GM21717 (cell line): ENCODE data around the gene DENND4A.
"Not testable (repeated sequence)": the region's sequence is repeated elsewhere in the genome, so short reads cannot be mapped to it uniquely, and the experiment has no call there.

ENCODE experiments used
- ATAC-seq: cut with Tn5 transposase; IDR thresholded peaks from one replicate; pipeline ENCODE4 v1.9.1; 2021; ENCODE audit warnings: mild to moderate bottlenecking, moderate library complexity; ENCODE audit not compliant: unreplicated experiment

The DENND4A gene

DNA sequence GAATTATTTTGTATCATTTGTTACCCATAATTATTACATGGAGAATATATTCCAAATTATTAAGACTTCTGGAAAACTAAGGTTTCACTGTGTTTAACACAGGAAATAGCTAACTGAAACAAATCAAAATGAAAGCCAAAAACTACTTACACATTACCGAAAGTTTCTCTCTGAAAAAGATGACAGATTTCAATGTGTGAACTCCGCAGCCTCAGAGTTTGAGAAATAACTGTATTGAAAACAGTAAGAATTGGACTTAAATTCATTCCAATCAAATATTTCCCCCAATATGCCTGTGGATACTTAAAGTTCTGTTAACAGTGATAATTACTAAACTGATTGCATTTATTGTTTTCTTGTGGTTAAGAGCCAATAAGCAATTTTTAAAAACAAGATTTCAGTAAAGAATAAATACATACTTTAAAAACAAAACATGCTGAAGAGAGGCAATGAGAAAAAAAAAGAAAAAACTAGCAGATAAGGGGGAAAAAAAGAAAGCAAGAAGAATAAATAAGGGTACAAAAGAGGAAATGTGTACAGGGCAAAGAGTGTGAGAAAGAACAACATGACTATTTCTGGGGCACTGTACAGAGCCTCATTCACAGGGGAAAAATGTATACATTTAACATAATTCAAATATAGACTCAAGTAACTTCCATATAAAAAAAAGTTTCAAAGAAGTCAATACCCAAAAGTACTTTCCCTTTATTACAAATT lies 30.7 kb downstream of the DENND4A start:
- ATAC-seq = no peak

DNA sequence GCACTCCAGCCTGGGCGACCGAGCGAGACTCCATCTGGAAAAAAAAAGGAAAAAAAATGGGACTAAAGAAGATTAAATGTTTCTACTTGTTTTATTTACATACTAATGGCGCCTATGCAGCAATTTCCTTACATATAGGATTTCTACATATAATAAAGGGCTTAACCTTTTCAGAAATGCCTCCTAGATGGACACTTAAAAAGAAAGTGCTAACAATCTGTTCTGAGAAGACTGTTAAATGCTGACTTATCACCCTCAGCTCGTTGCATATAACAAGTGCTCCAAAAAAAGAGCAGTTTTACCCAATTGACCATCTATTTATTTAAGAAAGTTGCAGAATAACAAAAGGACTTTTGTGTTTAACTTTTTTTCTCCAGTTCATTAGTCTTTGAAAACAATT lies 32.7 kb downstream of the DENND4A start:
- ATAC-seq = no peak

- ATAC-seq = no peak
These were observed 33.9 kb downstream of the DENND4A start for GRCh38 chr15:65758242-65758641.

- ATAC-seq = no peak
These were observed 34.8 kb downstream of the DENND4A start for GRCh38 chr15:65757256-65757655.

DNA sequence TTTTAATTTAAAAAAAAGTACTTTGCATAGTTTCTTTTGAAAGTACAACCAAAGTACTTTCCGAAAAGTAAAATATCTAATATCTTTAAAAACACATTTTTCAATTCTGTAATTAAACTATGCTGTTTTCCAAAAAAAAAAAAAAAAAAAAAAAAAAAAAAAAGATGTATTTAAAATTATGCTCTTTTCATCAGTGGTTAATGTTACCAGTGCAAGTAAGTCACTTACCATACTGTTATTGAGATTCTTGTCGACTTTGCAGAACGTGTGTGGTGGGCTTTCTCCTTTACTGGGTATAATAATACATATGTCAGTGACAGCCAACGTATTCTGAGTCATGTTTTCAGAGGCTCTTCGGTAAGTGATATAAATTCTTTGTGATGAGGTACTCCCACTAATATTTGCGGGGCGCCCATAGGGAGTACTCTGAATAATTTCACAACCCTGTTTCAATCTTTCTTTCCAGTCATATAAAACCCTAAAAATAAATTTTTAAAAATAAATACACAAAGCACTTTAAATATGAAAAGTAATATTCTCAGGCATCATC lies 39.9 kb downstream of the DENND4A start:
- ATAC-seq = no peak

- ATAC-seq = no peak
These were observed 40.7 kb downstream of the DENND4A start for GRCh38 chr15:65751431-65751830.

DNA sequence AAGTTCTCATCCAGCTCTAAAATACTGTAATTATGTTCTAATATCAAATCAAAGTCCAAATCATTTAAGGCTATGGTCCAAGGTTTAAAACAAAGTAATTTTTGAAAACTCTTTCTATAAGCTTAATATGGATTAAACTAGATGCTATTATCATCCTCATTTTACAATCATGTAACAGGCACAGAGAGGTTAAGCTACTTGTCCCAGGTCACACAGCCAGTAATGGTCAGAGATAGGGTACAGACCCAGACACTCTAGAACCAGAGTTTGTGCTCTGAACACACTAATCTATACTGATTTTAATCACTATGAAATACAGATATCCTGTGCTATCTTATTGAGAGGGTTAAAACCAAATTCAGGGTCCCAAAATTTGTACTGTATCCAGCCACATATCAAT lies 44.8 kb downstream of the DENND4A start:
- no peak for ATAC-seq

- ATAC-seq = no peak
These were observed 48.3 kb downstream of the DENND4A start for GRCh38 chr15:65743637-65744252.

DNA sequence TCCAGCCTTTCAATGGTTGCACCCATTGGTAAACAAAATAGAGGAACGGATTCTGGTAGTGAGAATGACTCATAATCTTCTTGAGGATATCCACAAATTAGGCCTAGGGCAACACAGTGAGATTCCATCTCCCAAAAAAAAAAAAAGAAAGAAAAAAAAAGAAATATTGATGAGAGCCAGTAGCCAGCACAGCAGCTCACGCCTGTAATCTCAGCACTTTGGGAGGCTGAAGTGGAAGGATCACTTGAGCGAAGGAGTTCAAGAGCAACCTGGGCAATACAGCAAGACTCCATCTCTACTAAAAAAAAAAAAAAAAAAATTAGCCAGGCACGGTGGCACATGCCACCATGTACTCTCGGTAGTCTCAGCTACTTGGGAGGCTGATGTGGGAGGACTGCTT lies 51.9 kb downstream of the DENND4A start:
- no peak for ATAC-seq

- ATAC-seq = no peak
These were observed 53.4 kb downstream of the DENND4A start for GRCh38 chr15:65738649-65739048.

DNA sequence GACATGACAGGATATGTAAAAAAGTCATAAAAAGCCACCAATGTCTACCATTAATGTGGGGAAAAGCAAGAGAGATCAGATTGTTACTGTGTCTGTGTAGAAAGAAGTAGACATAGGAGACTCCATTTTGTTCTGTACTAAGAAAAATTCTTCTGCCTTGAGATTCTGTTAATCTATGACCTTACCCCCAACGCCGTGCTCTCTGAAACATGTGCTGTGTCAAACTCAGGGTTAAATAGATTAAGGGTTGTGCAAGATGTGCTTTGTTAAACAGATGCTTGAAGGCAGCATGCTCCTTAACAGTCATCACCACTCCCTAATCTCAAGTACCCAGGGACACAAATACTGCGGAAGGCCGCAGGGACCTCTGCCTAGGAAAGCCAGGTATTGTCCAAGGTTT lies 58.5 kb downstream of the DENND4A start:
- not testable (repeated sequence) for ATAC-seq

- ATAC-seq = no peak
These were observed 59.4 kb downstream of the DENND4A start for GRCh38 chr15:65732698-65733097.

DNA sequence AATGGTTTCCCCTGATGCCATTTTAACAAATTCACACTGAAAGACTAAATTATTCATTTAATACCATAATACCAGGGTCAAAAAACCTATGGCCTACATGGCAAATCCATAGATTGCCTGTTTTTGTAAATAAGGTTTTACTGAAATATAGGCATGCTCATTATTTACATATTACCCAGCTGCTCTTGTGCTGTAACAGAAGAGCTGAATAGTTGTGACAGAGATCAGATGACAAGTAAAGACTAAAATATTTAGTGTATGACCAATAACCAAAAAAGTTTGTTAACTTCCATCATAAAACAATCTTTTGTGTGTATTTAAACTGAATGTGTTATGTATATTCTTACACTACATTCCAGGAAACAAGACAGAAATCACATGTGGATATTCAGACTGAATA lies 60.2 kb downstream of the DENND4A start:
- ATAC-seq = no peak

DNA sequence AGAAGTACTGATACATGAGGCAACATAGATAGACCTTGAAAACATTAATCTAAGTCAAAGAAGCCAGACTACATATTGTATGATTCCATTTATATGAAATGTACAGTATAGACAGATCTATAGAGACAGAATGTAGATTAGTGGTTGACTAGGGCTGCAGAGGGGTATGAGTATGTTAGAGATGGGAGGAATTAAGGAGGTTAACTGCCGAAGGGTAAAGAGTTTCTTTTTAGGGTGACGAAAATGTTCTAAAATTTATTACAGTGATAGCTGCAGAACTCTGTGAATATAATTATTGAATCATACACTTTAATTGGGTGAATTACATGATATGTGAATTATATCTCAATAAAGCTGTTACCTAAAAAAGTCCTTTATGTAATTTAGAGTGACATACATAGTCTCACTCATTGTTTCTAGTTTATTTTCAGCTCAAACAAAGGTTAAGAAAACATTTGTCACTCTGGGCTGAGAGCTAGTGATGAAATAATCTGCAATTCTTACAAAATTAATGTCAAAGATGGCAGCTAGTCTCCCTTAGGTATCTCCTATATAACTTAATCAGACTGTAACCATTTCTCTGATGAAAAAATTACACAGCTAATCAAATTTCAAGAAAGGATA lies 61.4 kb downstream of the DENND4A start:
- no peak for ATAC-seq

- no peak for ATAC-seq
These were observed 67.5 kb downstream of the DENND4A start for GRCh38 chr15:65724464-65725215.

DNA sequence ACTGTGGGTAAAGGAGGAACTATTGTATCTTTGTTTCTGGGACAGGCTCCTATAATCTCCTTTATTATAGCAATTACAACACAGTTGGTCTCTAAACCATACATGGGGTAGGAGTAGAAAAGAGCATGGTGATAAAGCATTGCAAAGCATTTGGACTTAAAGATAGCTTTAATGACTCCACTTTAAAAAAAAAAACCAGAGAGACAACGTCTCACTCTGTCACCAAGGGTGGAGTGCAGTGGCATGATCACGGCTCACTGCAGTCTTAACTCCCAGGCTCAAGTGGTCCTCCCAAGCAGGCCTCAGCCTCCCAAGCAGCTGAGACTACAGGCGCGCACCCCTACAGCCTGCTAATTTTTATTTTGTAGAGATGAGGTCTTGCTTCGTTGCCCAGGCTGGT lies 68.2 kb downstream of the DENND4A start:
- ATAC-seq = no peak

DNA sequence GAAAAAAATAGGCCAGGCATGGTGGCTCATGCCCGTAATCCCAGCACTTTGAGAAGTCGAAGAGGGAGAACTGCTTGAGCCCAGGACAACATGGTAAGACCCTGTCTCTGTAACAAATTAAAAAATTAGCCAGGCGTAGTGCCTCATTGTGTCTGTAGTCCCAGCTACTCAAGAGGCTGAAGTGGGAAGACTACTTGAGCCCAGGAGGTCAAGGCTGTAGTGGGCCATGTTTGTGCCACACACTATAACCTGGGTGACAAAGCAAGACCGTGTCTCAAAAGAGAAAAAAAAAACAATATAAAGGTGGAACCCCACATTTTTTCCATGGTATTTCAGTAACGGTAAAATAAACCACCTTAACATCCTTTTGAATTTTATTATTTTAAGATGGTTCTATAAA lies 69.9 kb downstream of the DENND4A start:
- no peak for ATAC-seq

DNA sequence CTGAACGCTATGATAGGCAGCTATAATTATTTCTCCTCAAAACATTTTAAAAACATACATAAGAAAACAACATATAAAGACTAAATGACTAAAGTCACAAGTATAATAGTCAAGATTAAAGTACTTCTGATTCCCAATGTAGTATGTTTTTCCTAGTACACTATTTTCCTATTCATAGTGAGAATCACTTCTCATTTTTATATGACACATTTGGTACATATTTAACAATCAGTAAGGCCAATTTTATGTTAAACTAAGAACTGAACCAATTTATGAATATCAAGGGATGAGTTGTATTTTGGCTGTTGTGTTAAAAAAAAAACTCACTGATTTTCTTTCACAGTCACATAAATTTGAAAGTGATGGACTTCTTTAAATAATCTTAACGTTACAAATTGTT lies 79.7 kb downstream of the DENND4A start:
- no peak for ATAC-seq

DNA sequence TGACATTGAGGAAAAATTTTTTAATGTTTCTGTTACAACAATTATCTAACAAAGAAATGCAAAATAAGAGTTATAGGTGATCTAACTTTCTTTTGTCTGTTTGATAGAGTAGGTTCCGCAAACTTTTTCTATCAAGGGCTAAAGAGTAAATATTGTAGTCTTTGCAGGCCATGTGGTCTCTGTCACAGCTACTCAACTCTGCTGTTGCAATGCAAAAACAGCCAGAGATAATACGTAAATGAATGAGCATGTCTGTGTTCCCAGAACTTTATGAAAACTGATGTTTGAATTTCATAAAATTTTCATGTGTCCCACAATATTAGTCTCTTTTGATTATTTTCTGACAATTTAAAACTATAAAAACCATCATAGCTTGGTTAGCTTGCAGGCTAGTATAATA lies 97.0 kb downstream of the DENND4A start:
- ATAC-seq = no peak

GRCh38 chr15:65690778-65691177 lies 101.3 kb downstream of the DENND4A start:
- no peak for ATAC-seq

DNA sequence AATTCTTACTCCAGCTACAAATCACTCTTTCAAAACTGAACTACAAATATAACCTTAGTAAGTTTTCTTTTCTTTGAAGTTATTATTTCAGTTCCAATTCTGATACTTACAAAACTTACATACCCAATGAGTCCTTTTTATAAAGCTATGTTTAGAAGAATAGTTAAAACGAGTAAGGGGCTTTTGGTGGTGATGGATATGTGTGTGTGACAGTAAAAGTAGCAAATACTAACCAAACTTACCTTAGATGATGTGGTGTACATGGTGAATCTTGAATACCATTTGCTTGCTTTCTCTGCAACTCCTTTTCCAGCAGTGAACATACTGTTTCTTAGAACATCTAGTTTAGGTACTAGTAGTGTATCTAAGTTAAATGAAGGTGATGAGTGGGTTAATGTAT lies 101.9 kb downstream of the DENND4A start:
- ATAC-seq = no peak
